HCT116 (cell line): ENCODE data around the gene SMIM32. TPM values are rescaled to one million over a fixed set of nuclear protein-coding genes. Genes with fewer than 3 reads are reported as not detected.

Experiments
- ATAC-seq: fragments of 200-7000 bp; cut with Tn5 transposase; 2 replicates; pipeline ENCODE4 v1.9.1; 2020; ENCODE audit warnings: mild to moderate bottlenecking, moderate library complexity
- BruUV-seq: library from RNA; stranded (reverse); fragments of 400-500 nt; replicated peaks from 2 replicates; lab custom pipeline; 2021; lab: Mats Ljungman, UMichigan
- CTCF ChIA-PET: fragments of 300-600 bp; sonication (Branson Sonifier 250); formaldehyde crosslinking; loops from one replicate; lab custom pipeline; 2021; ENCODE audit warnings: antibody characterized with exemption; lab: Charles Lee
- POLR2A ChIA-PET: fragments of 300-600, 350-600 bp; sonication (Branson Sonifier 250); formaldehyde crosslinking; loops from one replicate; lab custom pipeline; 2021; ENCODE audit warnings: antibody characterized with exemption; lab: Charles Lee
- RAD21 ChIA-PET, 2 experiments: fragments of 300-600 bp; sonication (Branson Sonifier 250); formaldehyde crosslinking; loops; one replicate each; lab custom pipeline; 2023; ENCODE audit warnings: low total read pairs in 2 of 2; ENCODE audit not compliant: uncharacterized antibody in 2 of 2, unreplicated experiment in 2 of 2, low non-redundant PET in 1 of 2; lab: Charles Lee
- DNase-seq: peaks from one replicate; pipeline ENCODE4 v3.0.0-alpha.2; 2010; ENCODE audit warnings: low read depth, low spot score
- H2AFZ ChIP-seq: fragments of 200-600 bp; shearing (Covaris generic), sonication (generic); 2 replicates; pipeline ENCODE4 v1.6.1; 2017; ENCODE audit warnings: low read depth, mixed run types, mixed read lengths, antibody characterized with exemption, low read length; ENCODE audit not compliant: poor library complexity, severe bottlenecking
- H3K27ac ChIP-seq: 2 replicates; pipeline ENCODE4 v1.5.1; 2012; ENCODE audit warnings: low read depth, low read length
- H3K27me3 ChIP-seq: fragments of 200-600 bp; sonication (generic); 2 replicates; pipeline ENCODE4 v1.6.1; 2016; ENCODE audit warnings: mixed run types, low read length, mixed read lengths; ENCODE audit not compliant: insufficient read depth
- H3K36me3 ChIP-seq, 2 experiments: fragments of 200-500 bp in 1 of 2; fragments of 200-600 bp in 1 of 2; sonication (Bioruptor generic) in 1 of 2; sonication (generic) in 1 of 2; 2 replicates each; pipeline versions ENCODE4 v1.5.1 to v1.6.1; 2014 to 2016; ENCODE audit warnings: low read length in 2 of 2, inconsistent platforms in 1 of 2, mixed read lengths in 1 of 2, mixed run types in 1 of 2; ENCODE audit not compliant: insufficient read depth in 2 of 2, control insufficient read depth in 1 of 2
- H3K4me1 ChIP-seq, 2 experiments: fragments of 200-600 bp in 1 of 2; sonication (generic) in 1 of 2; 2 replicates each; pipeline versions ENCODE4 v1.5.1 to v1.6.1; 2012 to 2017; ENCODE audit warnings: low read length in 2 of 2, inconsistent platforms in 1 of 2, mild to moderate bottlenecking in 1 of 2, mixed read lengths in 1 of 2, mixed run types in 1 of 2, moderate library complexity in 1 of 2; ENCODE audit not compliant: insufficient read depth in 2 of 2, control insufficient read depth in 1 of 2
- H3K4me2 ChIP-seq: fragments of 200-600 bp; sonication (generic); 2 replicates; pipeline ENCODE4 v1.6.1; 2017; ENCODE audit warnings: mixed run types, low read length, mixed read lengths
- H3K4me3 ChIP-seq, 2 experiments: fragments of 200-600 bp in 1 of 2; sonication (generic) in 1 of 2; replicated peaks in 1 of 2; 2 replicates each; pipeline ENCODE4 v1.5.1; 2011 to 2016; ENCODE audit warnings: low read length in 2 of 2, control low read depth in 1 of 2, low read depth in 1 of 2, mild to moderate bottlenecking in 1 of 2, mixed read lengths in 1 of 2, mixed run types in 1 of 2
- H3K79me2 ChIP-seq: fragments of 200-600 bp; sonication (generic); 2 replicates; pipeline ENCODE4 v1.6.1; 2017; ENCODE audit warnings: mild to moderate bottlenecking, mixed run types, low read length, moderate library complexity, mixed read lengths; ENCODE audit not compliant: insufficient read depth
- H3K9ac ChIP-seq: fragments of 200-600 bp; sonication (generic); 2 replicates; pipeline ENCODE4 v1.6.1; 2016; ENCODE audit warnings: low read length, mixed read lengths
- H3K9me2 ChIP-seq: fragments of 200-600 bp; sonication (generic), shearing (Covaris generic); 2 replicates; pipeline ENCODE4 v1.6.1; 2017; ENCODE audit warnings: mixed run types, mild to moderate bottlenecking, moderate library complexity; ENCODE audit not compliant: insufficient read depth
- H3K9me3 ChIP-seq, 2 experiments: fragments of 200-500 bp in 1 of 2; fragments of 200-600 bp in 1 of 2; sonication (Bioruptor generic) in 1 of 2; sonication (generic) in 1 of 2; 2 replicates each; pipeline ENCODE4 v1.6.1; 2014 to 2017; ENCODE audit warnings: low read length in 2 of 2, mixed read lengths in 2 of 2, inconsistent platforms in 1 of 2, low read depth in 1 of 2, mild to moderate bottlenecking in 1 of 2, mixed run types in 1 of 2, moderate library complexity in 1 of 2; ENCODE audit not compliant: control insufficient read depth in 1 of 2, insufficient read depth in 1 of 2
- H4K20me1 ChIP-seq: fragments of 200-600 bp; sonication (generic), shearing (Covaris generic); 2 replicates; pipeline ENCODE4 v1.6.1; 2017; ENCODE audit warnings: mixed run types, mild to moderate bottlenecking, moderate library complexity; ENCODE audit not compliant: insufficient read depth
- CBX3 ChIP-seq: IDR thresholded peaks from 2 replicates; pipeline ENCODE4 v1.6.1; 2012; ENCODE audit warnings: low read depth
- EZH2phosphoT487 ChIP-seq: fragments of 200-600 bp; IDR thresholded peaks from 2 replicates; pipeline ENCODE4 v1.6.1; 2018; ENCODE audit warnings: antibody characterized with exemption, borderline replicate concordance
- POLR2AphosphoS5 ChIP-seq: IDR thresholded peaks from 2 replicates; pipeline ENCODE4 v1.6.1; 2011; ENCODE audit warnings: mild to moderate bottlenecking, low read depth, low read length, moderate library complexity
- REST ChIP-seq: IDR thresholded peaks from 2 replicates; pipeline ENCODE4 v1.6.1; 2012; ENCODE audit warnings: low read depth
- SIN3A ChIP-seq: IDR thresholded peaks from 2 replicates; pipeline ENCODE4 v1.6.1; 2012; ENCODE audit warnings: low read depth
- ZNF274 ChIP-seq: fragments of 200-500 bp; sonication (Bioruptor generic); IDR thresholded peaks from 2 replicates; pipeline ENCODE4 v1.6.1; 2014; ENCODE audit warnings: mild to moderate bottlenecking, low read depth, low read length, inconsistent platforms
- intact Hi-C: fragments of 100-400 bp; cut with micrococcal nuclease; formaldehyde crosslinking; loops from 2 replicates; pipeline ENCODE4 v1.10.0; 2022
- total RNA-seq: library from RNA; stranded (reverse); gene quantifications from one replicate; pipeline ENCODE4 v1.2.1, GENCODE V29; 2021; ENCODE audit not compliant: unreplicated experiment

SMIM32 gene
- total RNA-seq, 1 experiment from 2014 or later = not detected

- intact Hi-C loops = no loop called here
- 0 out of 4 replicates have a peak, but pooled peaks cover 0 to 2% of the 10 kb centered on the region in 2 experiments for H3K36me3 ChIP-seq
- no peaks in the 10 kb centered on the region for H3K9me3 ChIP-seq
- ChIA-PET POLR2A (no interaction called here), RAD21 (no interaction called here), CTCF (no interaction called here)
- no peak overlapping the region for H3K4me3 ChIP-seq
- no peak overlapping the region for H3K27ac ChIP-seq
- no peaks in the 10 kb centered on the region for H3K9me2 ChIP-seq
- H3K27me3 ChIP-seq = no peaks in the 10 kb centered on the region
- TF ChIP-seq ZNF274 = no peak
- H3K4me1 ChIP-seq = no peaks in the 10 kb centered on the region
- H4K20me1 ChIP-seq = no peaks in the 10 kb centered on the region
- ATAC-seq (no peak), DNase-seq (no peak)
- no peak overlapping the region for H3K9ac ChIP-seq
- H3K79me2 ChIP-seq = no peaks in the 10 kb centered on the region
- BruUV-seq = no TSS peak
- no peak overlapping the region for H3K4me2 ChIP-seq
- no peak overlapping the region for H2AFZ ChIP-seq
These were observed 4.1 kb downstream of the SMIM32 start for GRCh38 chr5:136188859-136189258.

- TF ChIP-seq EZH2phosphoT487 = no peak
- TF ChIP-seq REST = no peak
- TF ChIP-seq POLR2AphosphoS5 = no peak
- no peak for TF ChIP-seq ZNF274
- TF ChIP-seq CBX3 = no peak
- TF ChIP-seq SIN3A = no peak
- TF ChIP-seq, all 23 proteins: peak for 0
- H4K20me1 ChIP-seq = no peaks in the 10 kb centered on the region
- no peaks in the 10 kb centered on the region for H3K9me3 ChIP-seq
- H3K27me3 ChIP-seq = no peaks in the 10 kb centered on the region
- ATAC-seq = no peak
- ChIA-PET RAD21 (no interaction called here), CTCF (no interaction called here), POLR2A (no interaction called here)
- intact Hi-C loops = no loop called here
- no peak overlapping the region for H3K27ac ChIP-seq
- H3K4me1 ChIP-seq = no peaks in the 10 kb centered on the region
- H3K79me2 ChIP-seq = no peaks in the 10 kb centered on the region
- no TSS peak for BruUV-seq
- no peak overlapping the region for H3K9ac ChIP-seq
- H3K36me3 ChIP-seq = 0 out of 4 replicates have a peak, but pooled peaks cover 0 to 2% of the 10 kb centered on the region in 2 experiments
- no peak overlapping the region for H3K4me3 ChIP-seq
- no peak overlapping the region for H3K4me2 ChIP-seq
- no peaks in the 10 kb centered on the region for H3K9me2 ChIP-seq
- no peak for DNase-seq
- H2AFZ ChIP-seq = no peak overlapping the region
These were observed 6.2 kb downstream of the SMIM32 start for GRCh38 chr5:136186796-136187195.
